HCT116 (cell line): ENCODE measurements around the gene CACNG3. TPM values are rescaled to one million over a fixed set of nuclear protein-coding genes. Genes with fewer than 3 reads are reported as not detected.

Source experiments
- ATAC-seq: fragments of 200-7000 bp; cut with Tn5 transposase; 2 replicates; pipeline ENCODE4 v1.9.1; 2020; ENCODE audit warnings: mild to moderate bottlenecking, moderate library complexity
- BruUV-seq: library from RNA; stranded (reverse); fragments of 400-500 nt; replicated peaks from 2 replicates; lab custom pipeline; 2021; lab: Mats Ljungman, UMichigan
- CTCF ChIA-PET: fragments of 300-600 bp; sonication (Branson Sonifier 250); formaldehyde crosslinking; loops from one replicate; lab custom pipeline; 2021; ENCODE audit warnings: antibody characterized with exemption; lab: Charles Lee
- POLR2A ChIA-PET: fragments of 300-600, 350-600 bp; sonication (Branson Sonifier 250); formaldehyde crosslinking; loops from one replicate; lab custom pipeline; 2021; ENCODE audit warnings: antibody characterized with exemption; lab: Charles Lee
- RAD21 ChIA-PET, 2 experiments: fragments of 300-600 bp; sonication (Branson Sonifier 250); formaldehyde crosslinking; loops; one replicate each; lab custom pipeline; 2023; ENCODE audit warnings: low total read pairs in 2 of 2; ENCODE audit not compliant: uncharacterized antibody in 2 of 2, unreplicated experiment in 2 of 2, low non-redundant PET in 1 of 2; lab: Charles Lee
- DNase-seq: peaks from one replicate; pipeline ENCODE4 v3.0.0-alpha.2; 2010; ENCODE audit warnings: low read depth, low spot score
- H2AFZ ChIP-seq: fragments of 200-600 bp; shearing (Covaris generic), sonication (generic); 2 replicates; pipeline ENCODE4 v1.6.1; 2017; ENCODE audit warnings: low read depth, mixed run types, mixed read lengths, antibody characterized with exemption, low read length; ENCODE audit not compliant: poor library complexity, severe bottlenecking
- H3K27ac ChIP-seq: 2 replicates; pipeline ENCODE4 v1.5.1; 2012; ENCODE audit warnings: low read depth, low read length
- H3K27me3 ChIP-seq: fragments of 200-600 bp; sonication (generic); 2 replicates; pipeline ENCODE4 v1.6.1; 2016; ENCODE audit warnings: mixed run types, low read length, mixed read lengths; ENCODE audit not compliant: insufficient read depth
- H3K36me3 ChIP-seq, 2 experiments: fragments of 200-500 bp in 1 of 2; fragments of 200-600 bp in 1 of 2; sonication (Bioruptor generic) in 1 of 2; sonication (generic) in 1 of 2; 2 replicates each; pipeline versions ENCODE4 v1.5.1 to v1.6.1; 2014 to 2016; ENCODE audit warnings: low read length in 2 of 2, inconsistent platforms in 1 of 2, mixed read lengths in 1 of 2, mixed run types in 1 of 2; ENCODE audit not compliant: insufficient read depth in 2 of 2, control insufficient read depth in 1 of 2
- H3K4me1 ChIP-seq, 2 experiments: fragments of 200-600 bp in 1 of 2; sonication (generic) in 1 of 2; 2 replicates each; pipeline versions ENCODE4 v1.5.1 to v1.6.1; 2012 to 2017; ENCODE audit warnings: low read length in 2 of 2, inconsistent platforms in 1 of 2, mild to moderate bottlenecking in 1 of 2, mixed read lengths in 1 of 2, mixed run types in 1 of 2, moderate library complexity in 1 of 2; ENCODE audit not compliant: insufficient read depth in 2 of 2, control insufficient read depth in 1 of 2
- H3K4me2 ChIP-seq: fragments of 200-600 bp; sonication (generic); 2 replicates; pipeline ENCODE4 v1.6.1; 2017; ENCODE audit warnings: mixed run types, low read length, mixed read lengths
- H3K4me3 ChIP-seq, 2 experiments: fragments of 200-600 bp in 1 of 2; sonication (generic) in 1 of 2; replicated peaks in 1 of 2; 2 replicates each; pipeline ENCODE4 v1.5.1; 2011 to 2016; ENCODE audit warnings: low read length in 2 of 2, control low read depth in 1 of 2, low read depth in 1 of 2, mild to moderate bottlenecking in 1 of 2, mixed read lengths in 1 of 2, mixed run types in 1 of 2
- H3K79me2 ChIP-seq: fragments of 200-600 bp; sonication (generic); 2 replicates; pipeline ENCODE4 v1.6.1; 2017; ENCODE audit warnings: mild to moderate bottlenecking, mixed run types, low read length, moderate library complexity, mixed read lengths; ENCODE audit not compliant: insufficient read depth
- H3K9ac ChIP-seq: fragments of 200-600 bp; sonication (generic); 2 replicates; pipeline ENCODE4 v1.6.1; 2016; ENCODE audit warnings: low read length, mixed read lengths
- H3K9me2 ChIP-seq: fragments of 200-600 bp; sonication (generic), shearing (Covaris generic); 2 replicates; pipeline ENCODE4 v1.6.1; 2017; ENCODE audit warnings: mixed run types, mild to moderate bottlenecking, moderate library complexity; ENCODE audit not compliant: insufficient read depth
- H3K9me3 ChIP-seq, 2 experiments: fragments of 200-500 bp in 1 of 2; fragments of 200-600 bp in 1 of 2; sonication (Bioruptor generic) in 1 of 2; sonication (generic) in 1 of 2; 2 replicates each; pipeline ENCODE4 v1.6.1; 2014 to 2017; ENCODE audit warnings: low read length in 2 of 2, mixed read lengths in 2 of 2, inconsistent platforms in 1 of 2, low read depth in 1 of 2, mild to moderate bottlenecking in 1 of 2, mixed run types in 1 of 2, moderate library complexity in 1 of 2; ENCODE audit not compliant: control insufficient read depth in 1 of 2, insufficient read depth in 1 of 2
- H4K20me1 ChIP-seq: fragments of 200-600 bp; sonication (generic), shearing (Covaris generic); 2 replicates; pipeline ENCODE4 v1.6.1; 2017; ENCODE audit warnings: mixed run types, mild to moderate bottlenecking, moderate library complexity; ENCODE audit not compliant: insufficient read depth
- CEBPB ChIP-seq: IDR thresholded peaks from 2 replicates; pipeline ENCODE4 v1.6.1; 2012; ENCODE audit warnings: low read depth
- ELF1 ChIP-seq: IDR thresholded peaks from 2 replicates; pipeline ENCODE4 v1.6.1; 2012; ENCODE audit warnings: low read depth, borderline replicate concordance
- FOSL1 ChIP-seq: IDR thresholded peaks from 2 replicates; pipeline ENCODE4 v1.6.1; 2012; ENCODE audit warnings: low read depth
- JUND ChIP-seq: IDR thresholded peaks from 2 replicates; pipeline ENCODE4 v1.6.1; 2012
- POLR2A ChIP-seq: IDR thresholded peaks from 2 replicates; pipeline ENCODE4 v1.7.0; 2011; ENCODE audit warnings: borderline replicate concordance; ENCODE audit not compliant: insufficient read depth, insufficient read length; ENCODE audit errors: extremely low read depth
- POLR2AphosphoS5 ChIP-seq: IDR thresholded peaks from 2 replicates; pipeline ENCODE4 v1.6.1; 2011; ENCODE audit warnings: mild to moderate bottlenecking, low read depth, low read length, moderate library complexity
- RAD21 ChIP-seq: IDR thresholded peaks from 2 replicates; pipeline ENCODE4 v1.6.1; 2012; ENCODE audit warnings: low read depth, mild to moderate bottlenecking
- TCF7L2 ChIP-seq: IDR thresholded peaks from 2 replicates; pipeline ENCODE4 v1.7.0; 2011; ENCODE audit warnings: borderline replicate concordance, inconsistent platforms; ENCODE audit not compliant: insufficient read depth, insufficient read length; ENCODE audit errors: extremely low read depth
- YY1 ChIP-seq: IDR thresholded peaks from 2 replicates; pipeline ENCODE4 v1.6.1; 2011; ENCODE audit warnings: low read length, low read depth, moderate library complexity, mild to moderate bottlenecking; ENCODE audit not compliant: insufficient replicate concordance; ENCODE audit errors: extremely low read depth
- ZNF274 ChIP-seq: fragments of 200-500 bp; sonication (Bioruptor generic); IDR thresholded peaks from 2 replicates; pipeline ENCODE4 v1.6.1; 2014; ENCODE audit warnings: mild to moderate bottlenecking, low read depth, low read length, inconsistent platforms
- intact Hi-C: fragments of 100-400 bp; cut with micrococcal nuclease; formaldehyde crosslinking; loops from 2 replicates; pipeline ENCODE4 v1.10.0; 2022
- total RNA-seq: library from RNA; stranded (reverse); gene quantifications from one replicate; pipeline ENCODE4 v1.2.1, GENCODE V29; 2021; ENCODE audit not compliant: unreplicated experiment
- TF ChIP-seq, protein P1 (sequence below): IDR thresholded peaks from 2 replicates; pipeline ENCODE4 v1.6.1; 2012
- TF ChIP-seq, protein P2 (sequence below): IDR thresholded peaks from 2 replicates; pipeline ENCODE4 v1.6.1; 2012; ENCODE audit warnings: low read depth
- TF ChIP-seq, protein P3 (sequence below), 3 experiments: fragments of 200-600 bp in 1 of 3; sonication (generic) in 1 of 3; IDR thresholded peaks in 2 of 3; conservative IDR thresholded peaks in 1 of 3; 2 replicates each; pipeline ENCODE4 v1.5.1; 2012 to 2017; ENCODE audit warnings: low read depth in 2 of 3, low read length in 2 of 3, antibody characterized with exemption in 1 of 3, borderline replicate concordance in 1 of 3, control low read depth in 1 of 3, mild to moderate bottlenecking in 1 of 3, mixed read lengths in 1 of 3, mixed run types in 1 of 3, moderate library complexity in 1 of 3; ENCODE audit not compliant: insufficient read depth in 1 of 3

CACNG3 gene
- total RNA-seq, 1 experiment from 2014 or later: not detected

- BruUV-seq: no TSS peak
- no peaks in the 10 kb centered on the region for H3K9me2 ChIP-seq
- H4K20me1 ChIP-seq: no peaks in the 10 kb centered on the region
- H3K27ac ChIP-seq: no peak overlapping the region
- no peak for ATAC-seq
- DNase-seq: no peak
- no peak overlapping the region for H2AFZ ChIP-seq
- no peaks in the 10 kb centered on the region for H3K4me1 ChIP-seq
- H3K9me3 ChIP-seq: no peaks in the 10 kb centered on the region
- no peak overlapping the region for H3K4me3 ChIP-seq
- no peak overlapping the region for H3K4me2 ChIP-seq
- ChIA-PET POLR2A (no interaction called here), CTCF (no interaction called here), RAD21 (no interaction called here)
- no peaks in the 10 kb centered on the region for H3K36me3 ChIP-seq
- TF ChIP-seq CEBPB (no peak), FOSL1 (no peak), ELF1 (no peak), ZNF274 (no peak), RAD21 (no peak), POLR2A (no peak), TCF7L2 (no peak), POLR2AphosphoS5 (no peak), JUND (no peak), YY1 (no peak)
- TF ChIP-seq, protein P1, sequence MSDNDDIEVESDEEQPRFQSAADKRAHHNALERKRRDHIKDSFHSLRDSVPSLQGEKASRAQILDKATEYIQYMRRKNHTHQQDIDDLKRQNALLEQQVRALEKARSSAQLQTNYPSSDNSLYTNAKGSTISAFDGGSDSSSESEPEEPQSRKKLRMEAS: no peak
- TF ChIP-seq, protein P2, sequence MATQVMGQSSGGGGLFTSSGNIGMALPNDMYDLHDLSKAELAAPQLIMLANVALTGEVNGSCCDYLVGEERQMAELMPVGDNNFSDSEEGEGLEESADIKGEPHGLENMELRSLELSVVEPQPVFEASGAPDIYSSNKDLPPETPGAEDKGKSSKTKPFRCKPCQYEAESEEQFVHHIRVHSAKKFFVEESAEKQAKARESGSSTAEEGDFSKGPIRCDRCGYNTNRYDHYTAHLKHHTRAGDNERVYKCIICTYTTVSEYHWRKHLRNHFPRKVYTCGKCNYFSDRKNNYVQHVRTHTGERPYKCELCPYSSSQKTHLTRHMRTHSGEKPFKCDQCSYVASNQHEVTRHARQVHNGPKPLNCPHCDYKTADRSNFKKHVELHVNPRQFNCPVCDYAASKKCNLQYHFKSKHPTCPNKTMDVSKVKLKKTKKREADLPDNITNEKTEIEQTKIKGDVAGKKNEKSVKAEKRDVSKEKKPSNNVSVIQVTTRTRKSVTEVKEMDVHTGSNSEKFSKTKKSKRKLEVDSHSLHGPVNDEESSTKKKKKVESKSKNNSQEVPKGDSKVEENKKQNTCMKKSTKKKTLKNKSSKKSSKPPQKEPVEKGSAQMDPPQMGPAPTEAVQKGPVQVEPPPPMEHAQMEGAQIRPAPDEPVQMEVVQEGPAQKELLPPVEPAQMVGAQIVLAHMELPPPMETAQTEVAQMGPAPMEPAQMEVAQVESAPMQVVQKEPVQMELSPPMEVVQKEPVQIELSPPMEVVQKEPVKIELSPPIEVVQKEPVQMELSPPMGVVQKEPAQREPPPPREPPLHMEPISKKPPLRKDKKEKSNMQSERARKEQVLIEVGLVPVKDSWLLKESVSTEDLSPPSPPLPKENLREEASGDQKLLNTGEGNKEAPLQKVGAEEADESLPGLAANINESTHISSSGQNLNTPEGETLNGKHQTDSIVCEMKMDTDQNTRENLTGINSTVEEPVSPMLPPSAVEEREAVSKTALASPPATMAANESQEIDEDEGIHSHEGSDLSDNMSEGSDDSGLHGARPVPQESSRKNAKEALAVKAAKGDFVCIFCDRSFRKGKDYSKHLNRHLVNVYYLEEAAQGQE: no peak
- TF ChIP-seq, protein P3, sequence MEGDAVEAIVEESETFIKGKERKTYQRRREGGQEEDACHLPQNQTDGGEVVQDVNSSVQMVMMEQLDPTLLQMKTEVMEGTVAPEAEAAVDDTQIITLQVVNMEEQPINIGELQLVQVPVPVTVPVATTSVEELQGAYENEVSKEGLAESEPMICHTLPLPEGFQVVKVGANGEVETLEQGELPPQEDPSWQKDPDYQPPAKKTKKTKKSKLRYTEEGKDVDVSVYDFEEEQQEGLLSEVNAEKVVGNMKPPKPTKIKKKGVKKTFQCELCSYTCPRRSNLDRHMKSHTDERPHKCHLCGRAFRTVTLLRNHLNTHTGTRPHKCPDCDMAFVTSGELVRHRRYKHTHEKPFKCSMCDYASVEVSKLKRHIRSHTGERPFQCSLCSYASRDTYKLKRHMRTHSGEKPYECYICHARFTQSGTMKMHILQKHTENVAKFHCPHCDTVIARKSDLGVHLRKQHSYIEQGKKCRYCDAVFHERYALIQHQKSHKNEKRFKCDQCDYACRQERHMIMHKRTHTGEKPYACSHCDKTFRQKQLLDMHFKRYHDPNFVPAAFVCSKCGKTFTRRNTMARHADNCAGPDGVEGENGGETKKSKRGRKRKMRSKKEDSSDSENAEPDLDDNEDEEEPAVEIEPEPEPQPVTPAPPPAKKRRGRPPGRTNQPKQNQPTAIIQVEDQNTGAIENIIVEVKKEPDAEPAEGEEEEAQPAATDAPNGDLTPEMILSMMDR (IDR thresholded peaks at IDR 0.05 in 2 of 3, conservative IDR thresholded peaks at IDR 0.05 in 1 of 3; ENCODE audit: borderline replicate concordance in 1 of 3, insufficient read depth in 1 of 3, low read depth in 2 of 3, low read length in 2 of 3): no peak
- TF ChIP-seq, all 23 proteins: peak for 0
- intact Hi-C loops: no loop called here
- H3K27me3 ChIP-seq: peaks cover 29% of the 10 kb centered on the region; the same call in 1 of the 2 replicates
- no peak overlapping the region for H3K9ac ChIP-seq
- H3K79me2 ChIP-seq: no peaks in the 10 kb centered on the region
Measured at GRCh38 chr16:24353622-24354021, 97.5 kb downstream of the CACNG3 start.
